Tibial nerve (tissue), 4 donors: ENCODE data around the gene GUCA1C.

Experiments
- CTCF ChIP-seq, 5 experiments: fragments of 200-600 bp in 3 of 5; fragments of 450-650 bp in 2 of 5; sonication (generic) in 3 of 5; IDR thresholded peaks; one replicate each; pipeline ENCODE4 v1.5.1; 2016 to 2019; ENCODE audit warnings: antibody characterized with exemption in 5 of 5, mild to moderate bottlenecking in 3 of 5, moderate library complexity in 2 of 5
- EP300 ChIP-seq, 2 donors: sonication (generic); formaldehyde crosslinking; IDR thresholded peaks; one replicate each; pipeline ENCODE4 v1.6.1; 2017; ENCODE audit warnings: antibody characterized with exemption in 2 of 2, mild to moderate bottlenecking in 1 of 2
- POLR2A ChIP-seq, 2 donors: fragments of 450-650 bp; IDR thresholded peaks; one replicate each; pipeline ENCODE4 v1.6.1; 2017; ENCODE audit warnings: antibody characterized with exemption in 2 of 2, mild to moderate bottlenecking in 2 of 2, moderate library complexity in 2 of 2

GRCh38 chr3:108951820-108952501 is 1.7 kb downstream of the GUCA1C start:
- TF ChIP-seq CTCF (IDR thresholded peaks at IDR 0.05) (no peak), EP300 (IDR thresholded peaks at IDR 0.05) (no peak), POLR2A (IDR thresholded peaks at IDR 0.05) (no peak)
